HG03432 (cell line): ENCODE results near the gene ZNF648.
"Not testable (repeated sequence)": the region's sequence is repeated elsewhere in the genome, so short reads cannot be mapped to it uniquely, and the experiment has no call there.

Experiments used
- ATAC-seq: cut with Tn5 transposase; IDR thresholded peaks from one replicate; pipeline ENCODE4 v1.9.1; 2021; ENCODE audit warnings: mild to moderate bottlenecking, moderate library complexity; ENCODE audit not compliant: unreplicated experiment

Gene ZNF648

DNA sequence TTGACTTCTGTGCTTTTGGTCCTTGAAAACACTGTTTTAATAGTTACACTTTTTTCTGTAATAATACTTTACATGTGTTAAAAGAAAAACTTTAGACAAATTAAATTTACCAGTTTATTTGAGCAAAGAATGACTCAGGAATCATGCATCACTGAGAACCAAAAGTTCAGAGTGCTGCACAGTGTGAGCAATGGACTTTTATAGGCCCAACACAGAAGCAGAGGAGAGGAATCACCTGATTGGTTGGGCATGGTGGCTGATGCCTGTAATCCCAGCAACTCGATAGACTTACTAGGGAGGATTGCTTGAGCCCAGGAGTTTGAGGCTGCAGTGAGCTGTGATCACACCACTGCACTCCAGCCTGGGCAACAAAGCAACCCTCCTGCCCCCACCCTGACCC is 29.3 kb downstream of the ZNF648 start:
- ATAC-seq, result no peak

DNA sequence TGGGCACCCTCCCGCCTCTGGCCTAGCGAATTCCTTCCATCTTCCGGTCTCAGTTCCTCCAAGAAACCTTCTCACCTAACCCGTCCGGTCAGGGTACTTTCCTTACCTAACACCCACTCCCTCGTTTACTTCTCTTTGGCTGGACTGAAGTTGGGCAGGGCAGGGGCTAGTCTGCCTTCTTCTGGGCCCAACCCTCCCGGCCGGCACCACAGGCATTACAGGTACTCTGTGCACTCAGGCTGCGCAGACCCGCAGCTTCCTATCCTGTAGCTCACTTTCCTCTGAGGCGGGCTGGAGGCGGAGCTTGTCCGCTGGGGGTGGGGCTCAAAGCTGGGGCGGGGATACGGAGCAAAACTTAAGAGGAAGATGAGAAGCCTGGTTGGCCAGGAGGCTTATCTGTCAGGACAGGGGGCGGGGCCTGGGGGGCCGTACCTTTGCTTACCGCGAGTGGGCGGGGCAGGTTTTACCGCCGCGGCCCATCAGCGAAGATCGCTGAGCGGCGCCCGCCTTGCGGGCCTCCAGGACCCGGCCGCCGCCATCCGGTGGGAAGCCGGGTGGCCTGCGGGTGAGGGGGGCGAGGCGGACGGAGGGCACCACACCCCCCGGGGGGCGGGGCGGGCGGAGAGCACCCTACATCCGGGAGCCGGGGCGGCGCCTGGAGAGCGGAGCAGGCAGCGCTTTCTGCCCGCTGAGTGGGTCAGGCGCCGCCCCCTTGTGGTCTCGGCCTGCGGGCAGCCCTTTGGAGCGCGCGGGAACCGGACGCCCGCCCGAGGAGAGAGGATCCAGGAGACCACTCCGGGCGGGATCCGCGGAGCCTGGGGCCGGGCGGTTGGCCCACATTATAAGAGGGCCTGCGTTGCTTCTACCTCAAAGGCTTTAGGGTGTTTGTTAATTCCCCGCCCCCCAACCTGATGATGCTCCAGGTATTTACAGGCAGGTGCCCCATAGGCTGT is 31.9 kb downstream of the ZNF648 start:
- ATAC-seq, result peak; percentile 94

DNA sequence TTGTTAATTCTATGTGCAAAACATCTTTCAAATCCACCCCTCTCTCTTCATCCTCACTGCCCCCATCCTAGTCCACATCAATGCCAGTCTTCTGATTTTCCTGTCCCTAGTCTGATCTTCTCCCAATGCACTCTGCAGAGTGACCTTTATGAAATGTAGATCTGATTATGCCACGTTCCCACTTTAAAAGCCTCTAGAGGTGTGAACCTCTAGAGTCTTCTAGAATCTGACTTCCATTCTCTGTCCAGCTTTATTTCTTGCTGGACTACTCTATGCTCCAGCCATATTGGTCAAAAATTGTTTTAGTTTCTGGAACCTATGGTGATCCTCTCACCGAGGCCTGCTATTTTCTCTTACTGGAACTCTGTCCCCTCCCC is 32.5 kb downstream of the ZNF648 start:
- no peak for ATAC-seq

GRCh38 chr1:182015360-182015759 is 46.2 kb downstream of the ZNF648 start:
- ATAC-seq, result no peak

DNA sequence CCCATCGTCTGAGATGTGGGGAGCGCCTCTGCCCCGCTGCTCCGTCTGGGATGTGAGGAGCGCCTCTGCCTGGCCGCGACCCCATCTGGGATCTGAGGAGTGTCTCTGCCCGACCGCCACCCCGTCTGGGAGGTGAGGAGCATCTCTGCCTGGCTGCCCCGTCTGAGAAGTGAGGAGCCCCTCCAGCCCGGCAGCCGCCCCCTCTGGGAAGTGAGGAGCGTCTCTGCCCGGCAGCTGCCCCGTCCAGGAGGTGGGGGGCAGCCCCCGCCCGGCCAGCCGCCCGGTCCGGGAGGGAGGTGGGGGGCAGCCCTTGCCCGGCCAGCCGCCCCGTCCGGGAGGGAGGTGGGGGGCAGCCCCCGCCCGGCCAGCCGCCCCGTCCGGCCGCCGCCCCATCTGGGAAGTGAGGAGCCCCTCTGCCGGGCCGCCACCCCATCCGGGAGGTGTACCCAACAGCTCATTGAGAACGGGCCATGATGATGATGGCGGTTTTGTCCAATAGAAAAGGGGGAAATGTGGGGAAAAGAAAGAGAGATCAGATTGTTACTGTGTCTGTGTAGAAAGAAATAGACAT is 50.6 kb downstream of the ZNF648 start:
- not testable (repeated sequence) for ATAC-seq

GRCh38 chr1:182005398-182005797 is 56.1 kb downstream of the ZNF648 start:
- ATAC-seq, result not testable (repeated sequence)

DNA sequence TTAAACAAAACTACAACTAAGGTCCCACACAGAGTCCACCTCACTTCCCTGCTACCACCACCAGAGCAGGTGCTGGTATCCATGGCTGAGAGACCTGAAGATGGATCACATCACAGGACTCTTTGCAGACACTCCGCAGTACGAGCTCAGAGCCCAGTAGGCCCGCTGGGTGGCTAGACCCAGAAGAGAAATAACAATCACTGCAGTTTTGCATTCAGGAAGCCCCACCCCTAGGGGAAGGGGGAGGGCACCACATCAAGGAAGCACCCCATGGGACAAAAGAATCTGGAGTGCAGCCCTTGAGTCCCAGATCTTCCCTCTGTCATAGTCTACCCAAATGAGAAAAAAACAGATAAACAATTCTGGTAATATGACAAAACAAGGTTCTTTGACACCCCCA is 56.9 kb downstream of the ZNF648 start:
- no peak for ATAC-seq
